ENCODE results near the gene ALK. TPM values are rescaled to one million over a fixed set of nuclear protein-coding genes. Genes with fewer than 3 reads are reported as not detected.

ALK gene
- total RNA-seq, 2 experiments from 2014 or later: not detected

- CTCF ChIA-PET: no interaction called here
- intact Hi-C loops (cut with micrococcal nuclease): no loop called here
- H3K27me3 Mint-ChIP-seq: peaks cover 11% of the 10 kb centered on the region
Measured at GRCh38 chr2:29526587-29527586, 394.5 kb downstream of the ALK start.

DNA sequence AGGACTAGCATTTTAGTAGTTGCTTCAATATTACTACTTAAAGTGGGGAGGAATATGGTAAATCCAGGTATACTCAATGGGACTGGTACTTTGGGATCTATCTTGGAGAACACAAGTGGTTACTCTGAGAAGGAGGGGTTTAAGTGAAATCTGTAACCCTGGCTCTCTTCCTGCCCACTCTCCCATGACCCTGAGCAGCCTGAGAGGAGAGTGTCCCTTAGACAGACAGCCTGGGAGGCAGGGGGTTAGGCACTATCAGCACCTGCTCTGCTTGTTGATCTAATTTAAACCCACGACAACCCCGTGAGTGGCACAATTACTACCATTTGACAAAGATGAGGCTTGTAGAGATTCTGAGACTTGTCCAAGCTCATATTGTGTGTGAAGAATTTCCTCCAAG is 395.5 kb downstream of the ALK start:
- H3K4me3 Mint-ChIP-seq: no peak overlapping the region
- peaks cover 6% of the 10 kb centered on the region for H3K27me3 Mint-ChIP-seq
- ChIA-PET POLR2A (no interaction called here), CTCF (no interaction called here)
- DNase-seq: no peak
- intact Hi-C loops (cut with micrococcal nuclease): no loop called here
- no peaks in the 10 kb centered on the region for H3K36me3 Mint-ChIP-seq
- no peaks in the 10 kb centered on the region for H3K9me3 Mint-ChIP-seq
- H3K4me1 Mint-ChIP-seq (ENCODE audit: low read depth): peaks cover 5% of the 10 kb centered on the region
- no peak overlapping the region for H3K27ac Mint-ChIP-seq

More at GRCh38 chr2:29526587-29527586, 394.5 kb downstream of the ALK start:
- Mint-ChIP-seq H3K27ac (no peak overlapping the region), H3K9me3 (no peaks in the 10 kb centered on the region), H3K4me3 (no peak overlapping the region), H3K36me3 (no peaks in the 10 kb centered on the region), H3K4me1 (ENCODE audit: low read depth) (peaks cover 5% of the 10 kb centered on the region)
- DNase-seq: no peak
- POLR2A ChIA-PET: no interaction called here

- intact Hi-C loops (cut with micrococcal nuclease): no loop called here
- Mint-ChIP-seq H3K9me3 (no peaks in the 10 kb centered on the region), H3K36me3 (no peaks in the 10 kb centered on the region), H3K27ac (no peak overlapping the region), H3K4me3 (no peak overlapping the region), H3K27me3 (peaks cover 6% of the 10 kb centered on the region), H3K4me1 (ENCODE audit: low read depth) (peaks cover 5% of the 10 kb centered on the region)
- CTCF ChIA-PET: no interaction called here
- DNase-seq: no peak
- POLR2A ChIA-PET: no interaction called here
Measured at GRCh38 chr2:29524652-29525051, 396.7 kb downstream of the ALK start.

- intact Hi-C loops (cut with micrococcal nuclease): no loop called here
- H3K9me3 Mint-ChIP-seq: no peaks in the 10 kb centered on the region
- H3K27ac Mint-ChIP-seq: no peak overlapping the region
- H3K36me3 Mint-ChIP-seq: no peaks in the 10 kb centered on the region
- ChIA-PET POLR2A (no interaction called here), CTCF (no interaction called here)
- no peak overlapping the region for H3K4me3 Mint-ChIP-seq
- H3K27me3 Mint-ChIP-seq: peaks cover 1% of the 10 kb centered on the region
- H3K4me1 Mint-ChIP-seq (ENCODE audit: low read depth): no peaks in the 10 kb centered on the region
- no peak for DNase-seq
Measured at GRCh38 chr2:29522951-29523669, 398.3 kb downstream of the ALK start.

DNA sequence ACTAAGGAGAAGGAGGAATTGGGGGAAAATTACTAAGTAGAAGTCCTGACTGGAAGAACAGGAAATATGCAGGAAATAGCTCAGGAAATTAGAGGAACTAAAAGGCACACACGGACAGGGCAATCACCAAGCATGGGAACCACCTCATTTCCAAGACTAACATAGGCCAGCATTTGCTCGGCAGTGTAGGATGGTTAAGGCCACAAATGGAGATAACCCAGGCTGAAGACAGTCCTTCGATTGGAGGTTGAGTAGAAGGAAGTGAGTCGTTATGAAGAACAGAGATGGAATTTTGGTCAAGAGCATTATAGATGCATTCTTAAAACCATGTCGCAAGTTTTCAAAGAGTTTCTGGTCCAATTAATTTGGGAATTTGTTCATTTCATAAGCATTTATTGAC is 401.4 kb downstream of the ALK start:
- no peak for DNase-seq

GRCh38 chr2:29519338-29519925 is 402.0 kb downstream of the ALK start:
- Mint-ChIP-seq H3K27ac (no peak overlapping the region), H3K36me3 (no peaks in the 10 kb centered on the region), H3K4me3 (no peak overlapping the region), H3K27me3 (peaks cover 7% of the 10 kb centered on the region), H3K9me3 (peaks cover 2% of the 10 kb centered on the region), H3K4me1 (ENCODE audit: low read depth) (no peaks in the 10 kb centered on the region)
- no peak for DNase-seq
- POLR2A ChIA-PET: interaction anchor here (0.6 kb wide), 1 partner anchor 160 kb away, joined by 3 read pairs; no protein-coding TSS in a partner anchor
- intact Hi-C loops (cut with micrococcal nuclease): no loop called here
- CTCF ChIA-PET: no interaction called here

More for the DNA sequence above, 401.4 kb downstream of the ALK start:
- ChIA-PET POLR2A (no interaction called here), CTCF (no interaction called here)
- no peak overlapping the region for H3K27ac Mint-ChIP-seq
- H3K4me3 Mint-ChIP-seq: no peak overlapping the region
- intact Hi-C loops (cut with micrococcal nuclease): no loop called here
- H3K36me3 Mint-ChIP-seq: no peaks in the 10 kb centered on the region
- no peaks in the 10 kb centered on the region for H3K9me3 Mint-ChIP-seq
- H3K27me3 Mint-ChIP-seq: peaks cover 2% of the 10 kb centered on the region
- H3K4me1 Mint-ChIP-seq (ENCODE audit: low read depth): no peaks in the 10 kb centered on the region

DNA sequence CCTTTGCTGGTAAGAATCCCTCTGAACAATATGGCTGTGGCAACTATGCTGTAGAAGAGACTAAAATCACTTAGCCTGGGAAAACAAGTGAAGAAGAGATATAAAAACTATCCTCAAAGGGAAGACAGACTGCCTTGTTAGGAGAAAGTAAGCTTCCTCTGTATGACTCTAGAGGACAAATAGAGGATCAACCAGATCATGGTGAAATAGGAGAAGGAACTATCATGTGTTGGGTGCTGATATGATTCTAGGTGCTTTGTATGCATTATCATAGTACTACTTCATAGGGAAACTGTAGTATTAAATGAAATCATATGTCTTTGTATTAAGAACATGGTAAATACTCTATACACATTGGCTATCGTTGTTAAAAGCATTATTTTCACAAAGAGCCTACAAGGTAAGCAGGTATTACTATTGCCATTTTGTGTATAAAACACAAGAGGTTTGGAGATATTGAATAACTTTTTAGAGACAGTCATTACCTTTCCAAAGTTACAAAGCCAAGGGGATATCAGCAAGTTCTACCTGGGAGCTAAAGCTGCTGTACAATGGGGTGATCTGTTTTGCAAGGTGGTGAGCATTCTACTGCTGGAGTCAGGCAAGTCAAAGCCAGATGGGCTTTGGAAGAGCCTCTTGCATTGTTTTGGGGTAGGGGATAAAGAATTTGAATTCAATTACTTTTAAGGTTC is 402.6 kb downstream of the ALK start:
- Mint-ChIP-seq H3K9me3 (peaks cover 3% of the 10 kb centered on the region), H3K36me3 (no peaks in the 10 kb centered on the region), H3K27ac (no peak overlapping the region), H3K4me1 (ENCODE audit: low read depth) (no peaks in the 10 kb centered on the region), H3K4me3 (no peak overlapping the region), H3K27me3 (peaks cover 9% of the 10 kb centered on the region)
- DNase-seq: no peak
- CTCF ChIA-PET: no interaction called here
- intact Hi-C loops (cut with micrococcal nuclease): no loop called here
- POLR2A ChIA-PET: interaction anchor here (0.6 kb wide), 1 partner anchor 161 kb away, joined by 3 read pairs; no protein-coding TSS in a partner anchor

DNA sequence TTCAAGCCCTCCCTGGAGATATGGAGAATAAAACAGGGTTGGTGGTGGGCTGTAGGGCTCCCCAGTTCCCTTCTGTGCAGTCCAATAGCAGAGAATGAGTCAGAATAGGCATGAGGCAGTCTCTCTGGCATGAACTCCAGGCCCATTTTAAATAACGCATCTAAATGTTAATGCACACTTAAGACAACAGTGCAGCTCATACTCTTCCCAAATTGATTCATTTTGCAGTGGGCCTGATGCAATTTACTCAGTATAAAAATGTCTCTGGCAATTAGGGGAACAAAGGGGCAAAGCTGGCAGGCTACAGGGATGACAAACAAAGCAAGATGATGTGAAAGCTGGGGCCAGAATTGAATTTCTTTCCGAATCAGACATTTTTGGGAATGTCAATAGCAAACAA is 403.4 kb downstream of the ALK start:
- Mint-ChIP-seq H3K4me3 (no peak overlapping the region), H3K9me3 (peaks cover 3% of the 10 kb centered on the region), H3K4me1 (ENCODE audit: low read depth) (no peaks in the 10 kb centered on the region), H3K36me3 (no peaks in the 10 kb centered on the region), H3K27ac (no peak overlapping the region), H3K27me3 (peaks cover 9% of the 10 kb centered on the region)
- DNase-seq: no peak
- ChIA-PET POLR2A (no interaction called here), CTCF (interaction anchor here (1.1 kb wide), 1 partner anchor 10 kb away, joined by 3 read pairs; no protein-coding TSS in a partner anchor)
- intact Hi-C loops (cut with micrococcal nuclease): no loop called here

DNA sequence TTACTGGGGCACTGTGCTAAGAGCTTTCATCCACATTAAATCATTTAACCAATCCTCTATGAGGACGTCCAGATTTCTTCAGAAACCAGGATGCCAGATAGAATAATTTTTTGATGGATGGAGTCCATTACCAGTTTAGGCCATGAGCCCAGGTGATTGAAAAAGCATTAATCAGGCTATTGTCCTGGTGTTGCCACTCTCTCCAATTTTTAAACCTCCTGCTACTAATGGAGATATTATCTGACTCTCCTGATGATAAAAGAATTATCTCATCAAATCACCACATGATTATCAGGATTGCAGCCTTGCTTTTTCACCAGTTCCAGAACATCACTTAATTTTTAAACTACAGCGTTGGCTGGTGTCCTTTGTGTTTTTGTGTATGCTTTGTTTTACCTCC is 404.0 kb downstream of the ALK start:
- Mint-ChIP-seq H3K36me3 (no peaks in the 10 kb centered on the region), H3K27ac (no peak overlapping the region), H3K27me3 (peaks cover 8% of the 10 kb centered on the region), H3K9me3 (peaks cover 3% of the 10 kb centered on the region), H3K4me3 (no peak overlapping the region), H3K4me1 (ENCODE audit: low read depth) (no peaks in the 10 kb centered on the region)
- ChIA-PET CTCF (interaction anchor here (1.1 kb wide), 1 partner anchor 11 kb away, joined by 3 read pairs; no protein-coding TSS in a partner anchor), POLR2A (no interaction called here)
- no peak for DNase-seq
- intact Hi-C loops (cut with micrococcal nuclease): no loop called here

DNA sequence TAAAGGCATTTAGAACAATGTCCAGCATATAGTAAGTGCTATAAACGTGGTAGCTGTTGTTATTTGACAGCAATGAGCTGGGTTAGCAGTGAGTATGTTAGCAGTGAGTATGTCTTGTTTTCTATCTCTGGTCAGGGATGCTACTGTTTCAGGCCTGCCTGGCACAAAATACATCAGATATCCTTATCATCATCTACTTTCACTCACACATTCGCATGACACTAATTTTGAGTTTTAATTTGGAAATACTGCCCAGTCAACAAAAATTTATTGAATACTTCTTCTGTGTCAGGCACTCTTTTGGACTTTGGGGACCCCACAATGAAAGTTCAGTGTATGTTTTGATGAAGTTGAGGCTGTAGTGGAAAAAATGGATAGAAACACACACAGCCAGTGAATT is 404.6 kb downstream of the ALK start:
- H3K36me3 Mint-ChIP-seq: no peaks in the 10 kb centered on the region
- ChIA-PET POLR2A (no interaction called here), CTCF (no interaction called here)
- no peak overlapping the region for H3K27ac Mint-ChIP-seq
- intact Hi-C loops (cut with micrococcal nuclease): no loop called here
- no peak overlapping the region for H3K4me3 Mint-ChIP-seq
- peaks cover 3% of the 10 kb centered on the region for H3K9me3 Mint-ChIP-seq
- peaks cover 8% of the 10 kb centered on the region for H3K27me3 Mint-ChIP-seq
- DNase-seq: no peak
- H3K4me1 Mint-ChIP-seq (ENCODE audit: low read depth): no peaks in the 10 kb centered on the region

GRCh38 chr2:29509878-29510277 is 411.5 kb downstream of the ALK start:
- Mint-ChIP-seq H3K27ac (no peak overlapping the region), H3K4me1 (ENCODE audit: low read depth) (no peaks in the 10 kb centered on the region), H3K4me3 (no peak overlapping the region), H3K9me3 (peaks cover 3% of the 10 kb centered on the region), H3K36me3 (no peaks in the 10 kb centered on the region), H3K27me3 (peaks cover 6% of the 10 kb centered on the region)
- POLR2A ChIA-PET: no interaction called here
- CTCF ChIA-PET: no interaction called here
- intact Hi-C loops (cut with micrococcal nuclease): no loop called here
- no peak for DNase-seq

DNA sequence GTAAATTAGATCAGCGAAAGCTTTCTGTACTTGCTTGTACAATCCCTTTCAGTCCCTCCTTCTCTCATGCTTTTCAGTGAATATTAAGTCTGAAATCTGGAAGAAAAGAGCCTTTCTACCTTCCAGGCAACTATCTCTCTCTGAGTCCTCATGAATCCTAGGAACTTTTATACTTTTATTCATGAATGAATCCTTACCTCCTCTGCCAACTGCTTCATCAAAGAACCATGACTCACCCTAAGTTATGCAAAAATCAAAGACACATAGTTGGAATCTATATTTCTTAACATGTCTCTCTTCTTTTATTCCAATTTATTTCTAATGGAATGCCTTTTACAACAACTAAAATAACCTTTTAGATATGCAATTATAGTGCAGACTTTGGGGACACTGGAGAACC is 412.0 kb downstream of the ALK start:
- intact Hi-C loops (cut with micrococcal nuclease): no loop called here
- Mint-ChIP-seq H3K27me3 (peaks cover 2% of the 10 kb centered on the region), H3K36me3 (no peaks in the 10 kb centered on the region), H3K4me1 (ENCODE audit: low read depth) (no peaks in the 10 kb centered on the region), H3K27ac (no peak overlapping the region), H3K9me3 (peaks cover under 1% of the 10 kb centered on the region), H3K4me3 (no peak overlapping the region)
- no peak for DNase-seq
- POLR2A ChIA-PET: no interaction called here
- CTCF ChIA-PET: no interaction called here
